ENCODE measurements around the gene ERBB4.

ERBB4 gene

GRCh38 chr2:212538305-212539071 lies at the start of gene ERBB4:
Gene ERBB4 (minus strand): TSS chr2:212538802. CDS start chr2:212538530, 272 bp downstream.
- Mint-ChIP-seq H3K9me3 (no peaks in the 10 kb centered on the region), H3K4me3 (no peak within 1 kb of the TSS), H3K27me3 (peaks cover 41% of the 10 kb centered on the region)

GRCh38 chr2:212580117-212580516 lies 41.5 kb upstream of the ERBB4 start:
- H3K9me3 Mint-ChIP-seq = no peaks in the 10 kb centered on the region
- H3K4me3 Mint-ChIP-seq = no peak overlapping the region
- no peaks in the 10 kb centered on the region for H3K4me1 Mint-ChIP-seq
- no peaks in the 10 kb centered on the region for H3K27me3 Mint-ChIP-seq
- H3K36me3 Mint-ChIP-seq = no peaks in the 10 kb centered on the region
- H3K27ac Mint-ChIP-seq = no peak overlapping the region

More at GRCh38 chr2:212538305-212539071, at the start of gene ERBB4:
- Mint-ChIP-seq H3K27ac (no peak within 1 kb of the TSS), H3K36me3 (peaks cover 1% of the 10 kb centered on the region), H3K4me1 (peaks cover 4% of the 10 kb centered on the region)

- no peaks in the 10 kb centered on the region for H3K4me1 Mint-ChIP-seq
- H3K4me3 Mint-ChIP-seq = no peak overlapping the region
- no peaks in the 10 kb centered on the region for H3K27me3 Mint-ChIP-seq
- no peaks in the 10 kb centered on the region for H3K9me3 Mint-ChIP-seq
- no peak overlapping the region for H3K27ac Mint-ChIP-seq
- no peaks in the 10 kb centered on the region for H3K36me3 Mint-ChIP-seq
Observed at GRCh38 chr2:212556296-212556695, 17.7 kb upstream of the ERBB4 start.

GRCh38 chr2:212554233-212554632 lies 15.6 kb upstream of the ERBB4 start:
- no peak overlapping the region for H3K27ac Mint-ChIP-seq
- peaks cover 1% of the 10 kb centered on the region for H3K27me3 Mint-ChIP-seq
- H3K9me3 Mint-ChIP-seq = no peaks in the 10 kb centered on the region
- H3K36me3 Mint-ChIP-seq = no peaks in the 10 kb centered on the region
- H3K4me1 Mint-ChIP-seq = no peaks in the 10 kb centered on the region
- H3K4me3 Mint-ChIP-seq = no peak overlapping the region

GRCh38 chr2:212549941-212550340 lies 11.3 kb upstream of the ERBB4 start:
- no peaks in the 10 kb centered on the region for H3K9me3 Mint-ChIP-seq
- peaks cover 1% of the 10 kb centered on the region for H3K27me3 Mint-ChIP-seq
- no peaks in the 10 kb centered on the region for H3K36me3 Mint-ChIP-seq
- no peaks in the 10 kb centered on the region for H3K4me1 Mint-ChIP-seq
- no peak overlapping the region for H3K27ac Mint-ChIP-seq
- no peak overlapping the region for H3K4me3 Mint-ChIP-seq

GRCh38 chr2:212549463-212549862 lies 10.9 kb upstream of the ERBB4 start:
- no peaks in the 10 kb centered on the region for H3K36me3 Mint-ChIP-seq
- no peaks in the 10 kb centered on the region for H3K9me3 Mint-ChIP-seq
- H3K27me3 Mint-ChIP-seq = peaks cover 1% of the 10 kb centered on the region
- no peak overlapping the region for H3K4me3 Mint-ChIP-seq
- H3K4me1 Mint-ChIP-seq = no peaks in the 10 kb centered on the region
- H3K27ac Mint-ChIP-seq = no peak overlapping the region

- Mint-ChIP-seq H3K27ac (no peak overlapping the region), H3K27me3 (peaks cover 1% of the 10 kb centered on the region), H3K4me1 (no peaks in the 10 kb centered on the region)
Observed at GRCh38 chr2:212548455-212548819, 9.8 kb upstream of the ERBB4 start.

GRCh38 chr2:212547716-212548454 lies 9.3 kb upstream of the ERBB4 start:
- Mint-ChIP-seq H3K9me3 (no peaks in the 10 kb centered on the region), H3K36me3 (no peaks in the 10 kb centered on the region), H3K4me1 (no peaks in the 10 kb centered on the region), H3K27ac (no peak overlapping the region), H3K27me3 (peaks cover 1% of the 10 kb centered on the region), H3K4me3 (no peak overlapping the region)

More at GRCh38 chr2:212548455-212548819, 9.8 kb upstream of the ERBB4 start:
- H3K9me3 Mint-ChIP-seq = no peaks in the 10 kb centered on the region
- H3K4me3 Mint-ChIP-seq = no peak overlapping the region
- H3K36me3 Mint-ChIP-seq = no peaks in the 10 kb centered on the region

- Mint-ChIP-seq H3K36me3 (no peaks in the 10 kb centered on the region), H3K27me3 (peaks cover 5% of the 10 kb centered on the region), H3K9me3 (no peaks in the 10 kb centered on the region), H3K27ac (no peak overlapping the region), H3K4me3 (no peak overlapping the region), H3K4me1 (no peaks in the 10 kb centered on the region)
Observed at GRCh38 chr2:212546669-212547068, 8.1 kb upstream of the ERBB4 start.

- peaks cover 35% of the 10 kb centered on the region for H3K27me3 Mint-ChIP-seq
- peaks cover 4% of the 10 kb centered on the region for H3K4me1 Mint-ChIP-seq
- H3K4me3 Mint-ChIP-seq = no peak overlapping the region
- no peak overlapping the region for H3K27ac Mint-ChIP-seq
- H3K36me3 Mint-ChIP-seq = peaks cover 1% of the 10 kb centered on the region
- no peaks in the 10 kb centered on the region for H3K9me3 Mint-ChIP-seq
Observed at GRCh38 chr2:212540341-212540740, 1.7 kb upstream of the ERBB4 start.

- H3K9me3 Mint-ChIP-seq = no peaks in the 10 kb centered on the region
- H3K4me1 Mint-ChIP-seq = peaks cover 4% of the 10 kb centered on the region
- peaks cover 39% of the 10 kb centered on the region for H3K27me3 Mint-ChIP-seq
- H3K36me3 Mint-ChIP-seq = peaks cover 1% of the 10 kb centered on the region
- H3K4me3 Mint-ChIP-seq = no peak overlapping the region
- no peak overlapping the region for H3K27ac Mint-ChIP-seq
Observed at GRCh38 chr2:212539072-212539880, 674 bp upstream of the ERBB4 start.

- no peak overlapping the region for H3K27ac Mint-ChIP-seq
- H3K9me3 Mint-ChIP-seq = no peaks in the 10 kb centered on the region
- H3K36me3 Mint-ChIP-seq = peaks cover 1% of the 10 kb centered on the region
- H3K27me3 Mint-ChIP-seq = peaks cover 41% of the 10 kb centered on the region
- no peak overlapping the region for H3K4me3 Mint-ChIP-seq
- H3K4me1 Mint-ChIP-seq = peaks cover 4% of the 10 kb centered on the region
Observed at GRCh38 chr2:212537726-212538304, 787 bp downstream of the ERBB4 start.

GRCh38 chr2:212536817-212537725 lies 1.5 kb downstream of the ERBB4 start:
- H3K9me3 Mint-ChIP-seq = no peaks in the 10 kb centered on the region
- H3K27me3 Mint-ChIP-seq = peaks cover 39% of the 10 kb centered on the region
- H3K4me3 Mint-ChIP-seq = no peak overlapping the region
- H3K27ac Mint-ChIP-seq = no peak overlapping the region
- H3K4me1 Mint-ChIP-seq = peaks cover 4% of the 10 kb centered on the region
- peaks cover 1% of the 10 kb centered on the region for H3K36me3 Mint-ChIP-seq

- Mint-ChIP-seq H3K4me3 (no peak overlapping the region), H3K27ac (no peak overlapping the region), H3K27me3 (peaks cover 33% of the 10 kb centered on the region), H3K9me3 (no peaks in the 10 kb centered on the region), H3K36me3 (peaks cover 1% of the 10 kb centered on the region), H3K4me1 (peaks cover 4% of the 10 kb centered on the region)
Observed at GRCh38 chr2:212535996-212536816, 2.4 kb downstream of the ERBB4 start.
